Epithelial cell of esophagus (primary cell): Measurements from ENCODE around the gene USP54.

Source experiments
- DNase-seq: peaks from one replicate; pipeline ENCODE4 v3.0.0; 2010; ENCODE audit warnings: low read depth
- H3K4me3 ChIP-seq: 2 replicates; pipeline ENCODE4 v1.5.1; 2011; ENCODE audit warnings: mild to moderate bottlenecking, low read length, control low read depth
- TF ChIP-seq, protein P1 (sequence below): IDR thresholded peaks from 2 replicates; pipeline ENCODE4 v1.5.1; 2011; ENCODE audit warnings: low read depth, mild to moderate bottlenecking, low read length, control low read depth, inconsistent platforms; ENCODE audit not compliant: insufficient read depth; ENCODE audit errors: missing control alignments

The USP54 gene

GRCh38 chr10:73553761-73554160 is 37.4 kb downstream of the USP54 start:
- no peak for DNase-seq
- TF ChIP-seq, protein P1, sequence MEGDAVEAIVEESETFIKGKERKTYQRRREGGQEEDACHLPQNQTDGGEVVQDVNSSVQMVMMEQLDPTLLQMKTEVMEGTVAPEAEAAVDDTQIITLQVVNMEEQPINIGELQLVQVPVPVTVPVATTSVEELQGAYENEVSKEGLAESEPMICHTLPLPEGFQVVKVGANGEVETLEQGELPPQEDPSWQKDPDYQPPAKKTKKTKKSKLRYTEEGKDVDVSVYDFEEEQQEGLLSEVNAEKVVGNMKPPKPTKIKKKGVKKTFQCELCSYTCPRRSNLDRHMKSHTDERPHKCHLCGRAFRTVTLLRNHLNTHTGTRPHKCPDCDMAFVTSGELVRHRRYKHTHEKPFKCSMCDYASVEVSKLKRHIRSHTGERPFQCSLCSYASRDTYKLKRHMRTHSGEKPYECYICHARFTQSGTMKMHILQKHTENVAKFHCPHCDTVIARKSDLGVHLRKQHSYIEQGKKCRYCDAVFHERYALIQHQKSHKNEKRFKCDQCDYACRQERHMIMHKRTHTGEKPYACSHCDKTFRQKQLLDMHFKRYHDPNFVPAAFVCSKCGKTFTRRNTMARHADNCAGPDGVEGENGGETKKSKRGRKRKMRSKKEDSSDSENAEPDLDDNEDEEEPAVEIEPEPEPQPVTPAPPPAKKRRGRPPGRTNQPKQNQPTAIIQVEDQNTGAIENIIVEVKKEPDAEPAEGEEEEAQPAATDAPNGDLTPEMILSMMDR: no peak
- no peak overlapping the region for H3K4me3 ChIP-seq

DNA sequence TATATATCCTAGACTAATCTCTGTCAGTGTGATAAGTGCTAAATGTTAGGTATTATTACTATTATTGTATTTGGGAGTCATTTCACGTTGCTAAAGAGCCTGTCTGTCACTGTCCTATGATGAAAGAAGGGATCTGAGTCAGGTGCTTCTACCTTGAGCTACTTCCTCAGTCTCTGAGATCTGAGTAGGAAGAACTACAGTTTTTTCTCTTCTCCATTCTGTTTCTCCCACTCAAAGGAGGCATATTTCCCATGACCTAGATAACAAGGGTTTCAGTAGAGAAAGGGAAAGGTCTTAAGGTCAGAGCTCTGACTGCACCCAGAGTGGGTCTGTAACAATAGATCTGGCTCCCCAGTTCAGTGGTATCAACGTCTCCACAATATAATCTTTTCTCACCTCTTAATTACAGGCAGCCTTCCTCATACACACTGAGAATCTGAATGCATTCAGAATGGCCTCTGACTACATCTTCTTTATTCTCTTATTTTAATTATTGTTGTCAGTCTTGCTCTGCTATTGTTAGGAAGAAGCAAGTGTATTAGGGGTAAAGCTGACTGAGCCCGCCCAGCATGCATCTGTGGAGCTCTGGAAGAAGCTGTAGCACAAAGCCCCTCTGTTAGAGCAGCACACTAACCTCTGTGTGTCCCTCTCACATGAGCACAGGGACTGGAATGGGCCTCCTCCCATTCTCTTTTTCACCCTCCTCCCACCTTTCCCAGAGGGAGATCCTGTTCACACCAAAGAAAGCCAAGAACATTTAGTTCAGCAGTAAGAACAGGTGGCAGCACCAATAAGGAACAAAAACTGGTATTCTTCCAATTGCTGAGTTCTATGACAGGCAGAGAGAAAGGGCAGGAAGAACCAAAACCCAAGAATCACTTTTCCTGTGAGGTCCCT is 38.1 kb downstream of the USP54 start:
- TF ChIP-seq, protein P1: no peak
- DNase-seq: peak; percentile 43
- H3K4me3 ChIP-seq: no peak overlapping the region

DNA sequence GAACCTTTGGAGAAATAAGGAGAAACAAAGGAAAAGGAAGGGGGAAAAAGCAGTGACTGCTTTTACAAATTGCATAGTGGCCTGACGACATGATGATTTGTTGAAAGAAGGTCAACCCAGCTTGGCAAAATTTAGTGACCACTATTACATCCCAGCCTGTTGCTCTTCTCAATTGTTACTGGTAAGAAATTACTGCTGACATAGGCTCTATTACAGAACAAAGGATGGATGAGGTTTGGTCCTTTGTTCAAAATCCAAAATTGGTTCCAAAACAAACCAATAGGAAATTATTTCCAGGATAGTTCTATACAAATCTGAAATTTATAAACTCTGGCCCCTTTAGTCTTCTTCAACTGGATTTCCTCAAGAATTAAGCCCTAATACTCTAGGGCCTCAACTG is 39.6 kb downstream of the USP54 start:
- DNase-seq: no peak
- no peak overlapping the region for H3K4me3 ChIP-seq
- TF ChIP-seq, protein P1: no peak

- no peak for DNase-seq
- H3K4me3 ChIP-seq: no peak overlapping the region
- TF ChIP-seq, protein P1: no peak
Observed at GRCh38 chr10:73545357-73545756, 45.8 kb downstream of the USP54 start.

DNA sequence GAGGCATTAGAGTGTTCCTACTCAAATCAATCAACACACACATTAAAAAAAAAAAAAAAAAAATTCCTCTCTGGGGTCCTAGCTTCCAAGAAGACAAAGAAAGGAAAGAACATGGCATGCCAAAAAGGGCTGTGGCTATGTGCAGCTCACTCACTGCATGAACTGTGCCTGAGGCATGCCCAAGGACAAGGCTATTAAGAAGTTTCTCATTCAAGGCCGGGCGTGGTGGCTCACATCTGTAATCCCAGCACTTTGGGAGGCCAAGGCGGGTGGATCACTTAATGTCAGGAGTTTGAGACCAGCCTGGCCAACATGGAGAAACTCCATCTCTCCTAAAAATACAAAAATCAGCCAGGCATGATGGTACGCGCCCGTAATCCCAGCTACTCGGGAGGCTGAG is 53.4 kb downstream of the USP54 start:
- DNase-seq: peak; percentile 11
- TF ChIP-seq, protein P1: no peak
- no peak overlapping the region for H3K4me3 ChIP-seq

DNA sequence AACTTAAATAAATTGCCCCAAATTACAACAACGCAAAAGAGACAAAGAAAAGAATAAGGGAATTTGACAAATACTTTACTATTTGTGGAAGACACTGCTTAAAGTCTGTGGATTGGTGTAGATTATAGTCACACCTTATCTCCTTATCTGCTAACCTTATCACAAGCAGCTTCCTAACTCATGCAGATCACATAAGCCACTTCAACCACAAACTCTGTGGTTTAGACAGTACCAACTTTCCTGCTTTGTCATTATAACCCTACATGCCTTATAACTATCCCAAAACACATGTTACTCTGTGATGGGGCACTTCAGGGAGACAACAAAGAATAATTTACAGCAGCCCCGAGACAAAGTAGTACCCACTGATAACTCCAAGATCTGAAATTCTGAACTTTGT is 53.9 kb downstream of the USP54 start:
- H3K4me3 ChIP-seq: no peak overlapping the region
- TF ChIP-seq, protein P1: no peak
- no peak for DNase-seq

- TF ChIP-seq, protein P1: no peak
- DNase-seq: no peak
Observed at GRCh38 chr10:73534857-73535256, 56.3 kb downstream of the USP54 start.

More at GRCh38 chr10:73534857-73535256, 56.3 kb downstream of the USP54 start:
- H3K4me3 ChIP-seq: no peak overlapping the region
